ENCODE results near the gene IL1RAP.

The IL1RAP gene

GRCh38 chr3:190545191-190545590, 31.3 kb downstream of the IL1RAP start:
- TF ChIP-seq, protein P1, sequence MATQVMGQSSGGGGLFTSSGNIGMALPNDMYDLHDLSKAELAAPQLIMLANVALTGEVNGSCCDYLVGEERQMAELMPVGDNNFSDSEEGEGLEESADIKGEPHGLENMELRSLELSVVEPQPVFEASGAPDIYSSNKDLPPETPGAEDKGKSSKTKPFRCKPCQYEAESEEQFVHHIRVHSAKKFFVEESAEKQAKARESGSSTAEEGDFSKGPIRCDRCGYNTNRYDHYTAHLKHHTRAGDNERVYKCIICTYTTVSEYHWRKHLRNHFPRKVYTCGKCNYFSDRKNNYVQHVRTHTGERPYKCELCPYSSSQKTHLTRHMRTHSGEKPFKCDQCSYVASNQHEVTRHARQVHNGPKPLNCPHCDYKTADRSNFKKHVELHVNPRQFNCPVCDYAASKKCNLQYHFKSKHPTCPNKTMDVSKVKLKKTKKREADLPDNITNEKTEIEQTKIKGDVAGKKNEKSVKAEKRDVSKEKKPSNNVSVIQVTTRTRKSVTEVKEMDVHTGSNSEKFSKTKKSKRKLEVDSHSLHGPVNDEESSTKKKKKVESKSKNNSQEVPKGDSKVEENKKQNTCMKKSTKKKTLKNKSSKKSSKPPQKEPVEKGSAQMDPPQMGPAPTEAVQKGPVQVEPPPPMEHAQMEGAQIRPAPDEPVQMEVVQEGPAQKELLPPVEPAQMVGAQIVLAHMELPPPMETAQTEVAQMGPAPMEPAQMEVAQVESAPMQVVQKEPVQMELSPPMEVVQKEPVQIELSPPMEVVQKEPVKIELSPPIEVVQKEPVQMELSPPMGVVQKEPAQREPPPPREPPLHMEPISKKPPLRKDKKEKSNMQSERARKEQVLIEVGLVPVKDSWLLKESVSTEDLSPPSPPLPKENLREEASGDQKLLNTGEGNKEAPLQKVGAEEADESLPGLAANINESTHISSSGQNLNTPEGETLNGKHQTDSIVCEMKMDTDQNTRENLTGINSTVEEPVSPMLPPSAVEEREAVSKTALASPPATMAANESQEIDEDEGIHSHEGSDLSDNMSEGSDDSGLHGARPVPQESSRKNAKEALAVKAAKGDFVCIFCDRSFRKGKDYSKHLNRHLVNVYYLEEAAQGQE (IDR thresholded peaks at IDR 0.05; ENCODE audit: low read depth) = no peak
- no peak for TF ChIP-seq NFIC (IDR thresholded peaks at IDR 0.05)
- TF ChIP-seq TCF12 (IDR thresholded peaks at IDR 0.05; ENCODE audit: low read depth) = no peak
- TF ChIP-seq RAD21 (IDR thresholded peaks at IDR 0.05; ENCODE audit: low read depth) = no peak
- no peak for TF ChIP-seq YY1 (IDR thresholded peaks at IDR 0.05; ENCODE audit: low read depth)
- TF ChIP-seq EP300 (IDR thresholded peaks at IDR 0.05; ENCODE audit: borderline replicate concordance) = no peak
- TF ChIP-seq ZBTB7A (IDR thresholded peaks at IDR 0.05; ENCODE audit: low read depth) = no peak
- TF ChIP-seq FOXM1 (IDR thresholded peaks at IDR 0.05; ENCODE audit: borderline replicate concordance, low read depth) = no peak
- TF ChIP-seq, protein P2, sequence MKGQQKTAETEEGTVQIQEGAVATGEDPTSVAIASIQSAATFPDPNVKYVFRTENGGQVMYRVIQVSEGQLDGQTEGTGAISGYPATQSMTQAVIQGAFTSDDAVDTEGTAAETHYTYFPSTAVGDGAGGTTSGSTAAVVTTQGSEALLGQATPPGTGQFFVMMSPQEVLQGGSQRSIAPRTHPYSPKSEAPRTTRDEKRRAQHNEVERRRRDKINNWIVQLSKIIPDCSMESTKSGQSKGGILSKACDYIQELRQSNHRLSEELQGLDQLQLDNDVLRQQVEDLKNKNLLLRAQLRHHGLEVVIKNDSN (IDR thresholded peaks at IDR 0.05) = no peak
- TF ChIP-seq TEAD4 (IDR thresholded peaks at IDR 0.05) = no peak
- TF ChIP-seq CREB1 (IDR thresholded peaks at IDR 0.05; ENCODE audit: low read depth) = no peak
- TF ChIP-seq CEBPB (IDR thresholded peaks at IDR 0.05) = no peak
- TF ChIP-seq MAX (IDR thresholded peaks at IDR 0.05) = no peak
- TF ChIP-seq EGR1 (IDR thresholded peaks at IDR 0.05) = no peak
- no peak for TF ChIP-seq TAF1 (IDR thresholded peaks at IDR 0.05; ENCODE audit: low read depth)

GRCh38 chr3:190546881-190547510, 33.1 kb downstream of the IL1RAP start:
- TF ChIP-seq FOXM1 (IDR thresholded peaks at IDR 0.05; ENCODE audit: borderline replicate concordance, low read depth) (no peak), ZBTB7A (IDR thresholded peaks at IDR 0.05; ENCODE audit: low read depth) (no peak), YY1 (IDR thresholded peaks at IDR 0.05; ENCODE audit: low read depth) (no peak), TAF1 (IDR thresholded peaks at IDR 0.05; ENCODE audit: low read depth) (no peak), TEAD4 (IDR thresholded peaks at IDR 0.05) (no peak), EP300 (IDR thresholded peaks at IDR 0.05; ENCODE audit: borderline replicate concordance) (no peak), TCF12 (IDR thresholded peaks at IDR 0.05; ENCODE audit: low read depth) (no peak), RAD21 (IDR thresholded peaks at IDR 0.05; ENCODE audit: low read depth) (no peak), EGR1 (IDR thresholded peaks at IDR 0.05) (no peak), NFIC (IDR thresholded peaks at IDR 0.05) (no peak), MAX (IDR thresholded peaks at IDR 0.05) (no peak), CREB1 (IDR thresholded peaks at IDR 0.05; ENCODE audit: low read depth) (no peak), CEBPB (IDR thresholded peaks at IDR 0.05) (no peak)
- TF ChIP-seq, protein P1 (IDR thresholded peaks at IDR 0.05; ENCODE audit: low read depth) = no peak
- TF ChIP-seq, protein P2 (IDR thresholded peaks at IDR 0.05) = no peak

DNA sequence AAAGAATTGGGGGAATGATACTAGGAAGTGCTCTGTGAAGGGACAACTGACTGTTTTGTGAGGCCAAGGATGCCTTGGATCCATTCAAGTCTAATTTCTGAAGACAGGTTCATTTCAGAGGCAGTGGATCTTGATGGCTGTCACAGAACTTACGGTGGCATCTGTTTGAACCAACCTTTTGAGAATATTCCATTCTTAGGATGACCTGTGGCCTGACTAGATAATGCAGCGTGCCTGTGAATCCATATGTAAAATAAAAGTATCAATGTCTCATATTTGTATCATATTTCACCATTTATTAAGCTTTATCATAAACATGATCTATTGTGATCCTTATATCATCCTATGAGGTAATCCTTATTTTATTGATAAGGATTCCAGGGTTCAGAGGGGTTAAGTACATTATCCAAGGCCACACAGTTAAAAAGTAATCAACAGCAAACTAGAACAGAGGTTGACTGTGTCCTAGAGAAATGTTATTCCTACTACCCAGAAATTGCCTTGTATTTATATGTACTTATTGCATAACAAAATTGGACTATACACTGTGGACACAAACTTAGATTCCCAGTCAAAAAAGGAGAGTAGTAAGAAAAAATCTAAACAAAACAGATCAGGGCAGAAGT, 34.3 kb downstream of the IL1RAP start:
- TF ChIP-seq NFIC (IDR thresholded peaks at IDR 0.05) (no peak), YY1 (IDR thresholded peaks at IDR 0.05; ENCODE audit: low read depth) (no peak), TEAD4 (IDR thresholded peaks at IDR 0.05) (no peak), ZBTB7A (IDR thresholded peaks at IDR 0.05; ENCODE audit: low read depth) (no peak), MAX (IDR thresholded peaks at IDR 0.05) (no peak), TCF12 (IDR thresholded peaks at IDR 0.05; ENCODE audit: low read depth) (no peak)
- TF ChIP-seq, protein P1 (IDR thresholded peaks at IDR 0.05; ENCODE audit: low read depth) = no peak

- TF ChIP-seq EP300 (IDR thresholded peaks at IDR 0.05; ENCODE audit: borderline replicate concordance) = no peak
- TF ChIP-seq NFIC (IDR thresholded peaks at IDR 0.05) = no peak
- no peak for TF ChIP-seq MAX (IDR thresholded peaks at IDR 0.05)
- no peak for TF ChIP-seq YY1 (IDR thresholded peaks at IDR 0.05; ENCODE audit: low read depth)
- TF ChIP-seq, protein P1 (IDR thresholded peaks at IDR 0.05; ENCODE audit: low read depth) = no peak
- TF ChIP-seq EGR1 (IDR thresholded peaks at IDR 0.05) = no peak
- no peak for TF ChIP-seq FOXM1 (IDR thresholded peaks at IDR 0.05; ENCODE audit: borderline replicate concordance, low read depth)
- TF ChIP-seq TCF12 (IDR thresholded peaks at IDR 0.05; ENCODE audit: low read depth) = no peak
- TF ChIP-seq ZBTB7A (IDR thresholded peaks at IDR 0.05; ENCODE audit: low read depth) = no peak
Measured at GRCh38 chr3:190552021-190552420, 38.1 kb downstream of the IL1RAP start.

Measured in Ishikawa (cell line).